GM23248 (cell line): ENCODE results near the gene ATG7. TPM values are rescaled to one million over a fixed set of nuclear protein-coding genes. Genes with fewer than 3 reads are reported as not detected.

ENCODE experiments used
- DNase-seq: peaks from one replicate; pipeline ENCODE4 v3.0.0-alpha.2; 2015
- H2AFZ ChIP-seq: fragments of 200-600 bp; sonication (generic); 2 replicates; pipeline ENCODE4 v1.6.1; 2016; ENCODE audit warnings: antibody characterized with exemption
- H3F3A ChIP-seq: fragments of 200-600 bp; sonication (generic); 2 replicates; pipeline ENCODE4 v1.6.1; 2016; ENCODE audit warnings: mild to moderate bottlenecking, antibody characterized with exemption, mixed run types; ENCODE audit not compliant: insufficient read depth
- H3K27ac ChIP-seq: fragments of 200-600 bp; sonication (generic); 2 replicates; pipeline ENCODE4 v1.5.1; 2016; ENCODE audit warnings: mild to moderate bottlenecking
- H3K27me3 ChIP-seq: fragments of 200-600 bp; sonication (generic); replicated peaks from 2 replicates; pipeline ENCODE4 v1.6.1; 2016; ENCODE audit warnings: mild to moderate bottlenecking; ENCODE audit not compliant: insufficient read depth
- H3K36me3 ChIP-seq: fragments of 200-600 bp; sonication (generic); 2 replicates; pipeline ENCODE4 v1.6.1; 2016; ENCODE audit warnings: low read depth, mild to moderate bottlenecking
- H3K4me1 ChIP-seq: fragments of 200-600 bp; sonication (generic); 2 replicates; pipeline ENCODE4 v1.6.1; 2016; ENCODE audit warnings: mild to moderate bottlenecking; ENCODE audit not compliant: insufficient read depth
- H3K4me2 ChIP-seq: fragments of 200-600 bp; sonication (generic); one replicate; pipeline ENCODE4 v1.6.1; 2016; ENCODE audit warnings: mild to moderate bottlenecking; ENCODE audit not compliant: unreplicated experiment
- H3K4me3 ChIP-seq: fragments of 200-600 bp; sonication (generic); 2 replicates; pipeline ENCODE4 v1.5.1; 2016; ENCODE audit warnings: mild to moderate bottlenecking
- H3K79me2 ChIP-seq: fragments of 200-600 bp; sonication (generic); 2 replicates; pipeline ENCODE4 v1.6.1; 2016; ENCODE audit warnings: mild to moderate bottlenecking; ENCODE audit not compliant: insufficient read depth
- H3K9ac ChIP-seq: fragments of 200-600 bp; sonication (generic); 2 replicates; pipeline ENCODE4 v1.6.1; 2016; ENCODE audit warnings: mild to moderate bottlenecking
- H3K9me2 ChIP-seq: fragments of 200-600 bp; sonication (generic); 2 replicates; pipeline ENCODE4 v1.6.1; 2016; ENCODE audit warnings: mixed run types, mild to moderate bottlenecking, moderate library complexity; ENCODE audit not compliant: insufficient read depth
- H3K9me3 ChIP-seq: fragments of 200-600 bp; sonication (generic); one replicate; pipeline ENCODE4 v1.6.1; 2017; ENCODE audit warnings: low read depth
- H4K20me1 ChIP-seq: fragments of 200-600 bp; sonication (generic); 2 replicates; pipeline ENCODE4 v1.6.0; 2016; ENCODE audit not compliant: insufficient read depth
- EZH2 ChIP-seq: fragments of 200-600 bp; sonication (generic); IDR thresholded peaks from 2 replicates; pipeline ENCODE4 v1.6.1; 2018; ENCODE audit warnings: antibody characterized with exemption, mild to moderate bottlenecking; ENCODE audit not compliant: insufficient read depth, poor library complexity, severe bottlenecking
- EZH2phosphoT487 ChIP-seq: fragments of 200-600 bp; sonication (generic); IDR thresholded peaks from 2 replicates; pipeline ENCODE4 v1.6.1; 2018; ENCODE audit warnings: antibody characterized with exemption, moderate library complexity, mild to moderate bottlenecking, low read depth; ENCODE audit not compliant: insufficient read depth
- WGBS, 2 experiments: methylation state at CpG; one replicate each; pipeline ENCODE4 v1.1.6; 2015 to 2017; ENCODE audit warnings: low lambda C conversion rate in 2 of 2, low coverage in 1 of 2; ENCODE audit errors: missing lambda C conversion rate in 2 of 2; 5-methylcytosine and 5-hydroxymethylcytosine counted together
- in situ Hi-C: fragments of 300-500 bp; cut with MboI; formaldehyde crosslinking; loops from 2 replicates; pipeline ENCODE4 v1.15.0; 2020
- polyA plus RNA-seq: library from polyadenylated mRNA; unstranded; fragments of >200 nt; fragmentation: Nextera tagmentation; extraction: Ambion mirVana; gene quantifications from 2 replicates; pipeline ENCODE4 v1.2.1, GENCODE V29; 2016
- total RNA-seq: library from RNA; depleted of rRNA; stranded (reverse); fragments of >200 nt; shearing (Covaris generic); gene quantifications from 2 replicates; pipeline ENCODE4 v1.2.3, GENCODE V29; 2014

The ATG7 gene
- total and polyA plus RNA-seq, 2 experiments from 2014 or later = 40.5 to 67.5 TPM

DNA sequence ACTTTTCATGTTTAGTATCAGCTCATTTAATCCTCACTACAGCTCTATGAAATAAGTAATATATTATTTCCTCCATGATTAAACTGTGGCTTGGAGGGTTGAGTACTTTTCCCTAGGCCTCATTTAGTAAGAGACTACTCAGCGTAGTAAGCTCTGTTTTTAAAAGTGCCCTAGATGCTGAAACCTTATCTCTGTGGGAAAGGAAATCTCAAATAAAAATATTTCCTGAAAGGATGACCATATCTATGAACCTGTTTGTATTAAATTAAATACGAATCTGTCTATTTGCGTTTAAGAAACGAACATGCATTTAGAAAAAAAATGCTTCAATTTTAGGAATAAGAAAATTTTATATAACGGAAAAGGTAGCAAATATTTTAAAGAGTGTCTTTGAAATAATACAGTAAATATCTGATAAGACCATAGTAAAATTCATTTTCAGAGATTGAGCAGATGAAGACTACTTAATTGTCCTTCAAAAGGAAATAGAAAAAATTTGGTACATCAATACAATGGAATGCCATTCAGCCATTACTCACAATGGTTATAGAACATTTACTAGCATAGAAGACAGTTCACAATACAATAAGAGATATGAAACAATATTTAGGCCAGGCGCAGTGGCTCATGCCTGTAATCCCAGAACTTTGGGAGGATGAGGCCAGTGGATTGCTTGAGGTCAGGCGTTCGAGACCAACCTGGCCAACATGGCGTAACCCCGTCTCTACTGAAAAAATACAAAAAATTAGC is 56.2 kb downstream of the ATG7 start:
- Histone ChIP-seq H3K4me3 (no peak overlapping the region), H3K4me1 (peaks cover 41% of the 10 kb centered on the region), H4K20me1 (no peaks in the 10 kb centered on the region), H3K9ac (no peak overlapping the region), H2AFZ (no peak overlapping the region), H3K9me2 (no peaks in the 10 kb centered on the region), H3F3A (peaks cover 28% of the 10 kb centered on the region), H3K27ac (no peak overlapping the region), H3K27me3 (no peaks in the 10 kb centered on the region), H3K79me2 (no peaks in the 10 kb centered on the region), H3K4me2 (no peak overlapping the region), H3K36me3 (peaks cover 6% of the 10 kb centered on the region; the same call in 1 of the 2 replicates), H3K9me3 (no peaks in the 10 kb centered on the region)
- 95% methylated on average over 10 of the region's 10 CpGs for WGBS, 2 experiments
- in situ Hi-C loops = loop anchor here (25.0 kb wide), 3 partner anchors 166 to 566 kb away; partner anchors contain the start of gene HRH1
- TF ChIP-seq EZH2phosphoT487 (no peak), EZH2 (no peak)
- DNase-seq = peak; percentile 39

DNA sequence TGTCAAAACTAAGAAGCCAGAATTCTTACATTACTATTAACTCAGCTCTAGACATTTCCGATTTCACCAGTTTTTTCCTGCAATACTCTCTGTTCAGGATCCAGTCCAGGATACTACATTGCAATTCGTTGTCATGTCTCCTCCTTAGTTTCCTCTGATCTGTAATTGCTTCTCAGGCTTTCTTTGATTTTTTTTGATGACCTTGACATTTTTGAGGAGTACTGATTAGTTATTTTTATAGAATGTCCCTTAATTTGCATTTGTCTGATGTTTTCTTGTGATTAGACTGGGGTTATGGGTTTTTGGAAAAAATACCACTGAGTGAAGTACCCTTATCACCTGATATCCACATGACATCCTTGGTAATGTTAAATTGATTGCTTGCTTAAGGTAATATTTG is 57.6 kb downstream of the ATG7 start:
- Histone ChIP-seq H3K27ac (no peak overlapping the region), H4K20me1 (no peaks in the 10 kb centered on the region), H3K36me3 (peaks cover 6% of the 10 kb centered on the region; the same call in 1 of the 2 replicates), H3K27me3 (no peaks in the 10 kb centered on the region), H3K4me2 (no peak overlapping the region), H2AFZ (no peak overlapping the region), H3K79me2 (no peaks in the 10 kb centered on the region), H3K9me2 (no peaks in the 10 kb centered on the region), H3K4me1 (peaks cover 32% of the 10 kb centered on the region), H3K9me3 (no peaks in the 10 kb centered on the region), H3K9ac (no peak overlapping the region), H3F3A (peaks cover 21% of the 10 kb centered on the region), H3K4me3 (no peak overlapping the region)
- 90 to 92% methylated on average over 2 of the region's 2 CpGs for WGBS, 2 experiments
- TF ChIP-seq EZH2phosphoT487 (no peak), EZH2 (no peak)
- no peak for DNase-seq
- in situ Hi-C loops = loop anchor here (10.0 to 25.0 kb wide), 4 partner anchors 167 to 567 kb away; partner anchors contain the start of gene HRH1

DNA sequence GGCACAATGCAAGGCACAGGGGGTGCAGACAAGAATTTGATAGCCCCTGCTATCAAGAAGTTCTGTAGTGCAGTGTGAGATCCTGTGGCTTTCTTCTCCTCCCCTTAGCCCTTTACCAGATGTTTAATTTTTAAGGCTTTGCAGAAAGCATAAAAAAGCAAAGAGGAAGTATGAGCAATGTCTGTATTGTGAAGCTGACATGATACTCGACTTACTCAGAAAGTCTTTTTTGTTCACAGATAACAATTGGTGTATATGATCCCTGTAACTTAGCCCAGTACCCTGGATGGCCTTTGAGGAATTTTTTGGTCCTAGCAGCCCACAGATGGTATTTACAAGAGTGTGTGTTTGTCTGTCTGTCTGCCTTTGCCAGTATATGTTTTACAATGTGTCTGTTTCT is 58.9 kb downstream of the ATG7 start:
- Histone ChIP-seq H3K27ac (peak overlapping the region; percentile 34), H3K4me2 (peak overlapping the region; percentile 36), H3F3A (peaks cover 21% of the 10 kb centered on the region), H4K20me1 (no peaks in the 10 kb centered on the region), H3K9ac (no peak overlapping the region), H3K4me1 (peaks cover 32% of the 10 kb centered on the region), H3K79me2 (no peaks in the 10 kb centered on the region), H3K9me2 (no peaks in the 10 kb centered on the region), H3K4me3 (no peak overlapping the region), H2AFZ (no peak overlapping the region), H3K9me3 (no peaks in the 10 kb centered on the region), H3K36me3 (peaks cover 6% of the 10 kb centered on the region; the same call in 1 of the 2 replicates), H3K27me3 (no peaks in the 10 kb centered on the region)
- TF ChIP-seq EZH2phosphoT487 (no peak), EZH2 (no peak)
- in situ Hi-C loops = loop anchor here (10.0 to 25.0 kb wide), 4 partner anchors 169 to 569 kb away; partner anchors contain the start of gene HRH1
- peak; percentile 50 for DNase-seq
- 0 to 4% methylated on average over 1 of the region's 1 CpG for WGBS, 2 experiments

DNA sequence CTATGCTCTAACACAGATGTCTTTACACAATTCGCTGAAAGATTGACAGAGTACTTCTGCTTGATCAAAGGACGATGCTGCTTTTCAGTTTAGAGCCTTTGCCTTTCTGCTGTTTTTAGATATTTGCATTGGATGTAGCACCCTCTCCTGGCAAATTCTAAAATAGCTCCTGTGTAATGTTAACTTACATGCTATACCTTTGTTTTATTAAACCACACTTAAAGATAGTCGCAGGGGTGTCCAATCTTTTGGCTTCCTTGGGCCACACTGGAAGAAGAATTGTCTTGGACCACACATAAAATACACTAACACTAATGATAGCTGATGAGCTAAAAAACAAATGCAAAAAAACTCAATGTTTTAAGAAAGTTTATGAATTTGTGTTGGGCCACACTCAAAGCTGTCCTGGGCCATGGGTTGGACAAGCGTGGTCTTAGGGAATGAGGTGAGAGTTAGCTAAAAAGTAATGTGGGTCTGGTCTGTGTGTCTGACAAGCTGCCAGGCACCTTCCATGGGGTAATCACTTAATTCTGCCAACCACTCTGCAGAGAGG is 62.9 kb downstream of the ATG7 start:
- Histone ChIP-seq H3K4me2 (no peak overlapping the region), H3K79me2 (no peaks in the 10 kb centered on the region), H4K20me1 (no peaks in the 10 kb centered on the region), H3K27ac (no peak overlapping the region), H3K36me3 (peaks cover 6% of the 10 kb centered on the region; the same call in 1 of the 2 replicates), H3K9me3 (no peaks in the 10 kb centered on the region), H3K9me2 (no peaks in the 10 kb centered on the region), H2AFZ (no peak overlapping the region), H3K27me3 (no peaks in the 10 kb centered on the region), H3K9ac (no peak overlapping the region), H3K4me3 (no peak overlapping the region), H3F3A (peaks cover 15% of the 10 kb centered on the region; the same call in 1 of the 2 replicates), H3K4me1 (peaks cover 23% of the 10 kb centered on the region)
- TF ChIP-seq EZH2phosphoT487 (no peak), EZH2 (no peak)
- peak; percentile 82 for DNase-seq
- in situ Hi-C loops = loop anchor here (10.0 to 25.0 kb wide), 4 partner anchors 173 to 573 kb away; partner anchors contain the start of gene HRH1
- 29% methylated on average over 4 of the region's 4 CpGs for WGBS, 2 experiments
